Erythroblast (primary cell): Measurements from ENCODE around the gene NCKAP5.

Source experiments
- GATA1 ChIP-seq: IDR thresholded peaks from 2 replicates; pipeline ENCODE4 v1.6.1; 2011; ENCODE audit warnings: low read depth, mild to moderate bottlenecking, control low read depth, low read length, moderate library complexity
- POLR2A ChIP-seq: IDR thresholded peaks from 2 replicates; pipeline ENCODE4 v1.6.1; 2011; ENCODE audit warnings: mild to moderate bottlenecking, low read length

- TF ChIP-seq POLR2A (no peak), GATA1 (no peak)
These were observed 70.2 kb downstream of the NCKAP5 start for GRCh38 chr2:133497951-133498565.
